Hypothalamus (tissue), 51 donors: ENCODE data around the gene CHST8.
"Not testable (repeated sequence)": the region's sequence is repeated elsewhere in the genome, so short reads cannot be mapped to it uniquely, and the experiment has no call there.

ENCODE experiments used
- DNase-seq, 51 donors: peaks; one replicate each; lab custom pipeline; 2025; lab: John Stamatoyannopoulos, UW

The CHST8 gene

GRCh38 chr19:33803383-33803782 is 181.6 kb downstream of the CHST8 start:
- no peak for DNase-seq

DNA sequence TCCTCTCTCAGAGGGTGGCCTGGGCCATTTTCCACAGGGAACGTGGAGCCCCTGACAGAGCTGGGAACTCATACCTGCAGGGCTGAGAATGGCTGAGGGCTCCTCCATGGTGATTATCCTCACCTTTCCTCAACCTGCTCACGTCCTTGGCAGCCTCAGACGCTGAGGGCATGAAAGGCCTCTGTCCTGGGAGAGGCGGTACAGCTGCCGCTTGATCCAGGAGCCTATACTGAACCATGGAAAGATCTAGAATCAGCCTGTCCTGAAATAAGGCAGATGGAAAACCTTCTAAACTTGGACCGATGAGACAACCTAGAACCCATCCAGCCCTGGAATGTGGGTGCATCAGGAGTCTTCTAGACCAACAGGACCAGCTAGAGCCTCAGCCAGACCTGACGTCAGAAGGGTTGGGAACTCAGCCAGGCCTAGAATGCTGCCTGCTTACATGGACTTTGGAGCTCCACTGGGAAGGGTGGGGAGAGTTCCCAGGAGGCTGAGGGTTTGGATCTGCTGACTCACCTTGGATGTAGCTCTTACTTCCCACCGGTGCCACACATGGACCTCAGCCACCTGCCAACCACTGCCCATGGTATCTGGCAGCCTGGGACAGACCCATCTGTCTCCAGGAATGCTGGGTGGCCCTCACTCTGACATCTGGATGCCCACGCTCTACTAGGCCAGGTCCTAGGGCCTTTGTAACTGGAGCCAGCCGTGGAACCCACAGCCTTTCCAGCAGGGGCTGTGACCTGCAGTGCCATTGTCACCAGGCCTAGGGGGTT is 182.5 kb downstream of the CHST8 start:
- DNase-seq: peak in 30 of 51 donors; percentile 10 to 74 (median 36)

DNA sequence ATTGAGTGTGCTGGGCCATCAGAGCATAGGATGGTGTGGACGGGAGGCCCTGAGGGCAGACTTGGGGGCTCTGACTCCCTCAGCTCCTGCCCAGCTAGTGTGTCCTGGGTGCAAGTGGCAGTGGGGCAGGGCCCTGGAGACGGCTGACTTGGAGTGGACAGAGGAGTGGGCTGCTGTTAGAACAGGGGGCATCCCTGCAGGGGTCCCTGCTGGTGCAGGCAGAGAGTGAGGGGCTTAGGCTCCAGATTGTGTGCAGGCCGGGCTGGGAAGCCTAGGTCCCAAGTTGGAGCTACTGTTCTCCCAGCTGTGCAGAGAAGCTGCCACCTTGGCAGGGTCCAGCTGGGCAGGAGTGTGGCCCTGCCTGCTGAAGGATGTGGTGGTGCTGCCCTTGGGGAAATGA is 183.6 kb downstream of the CHST8 start:
- DNase-seq: no peak

DNA sequence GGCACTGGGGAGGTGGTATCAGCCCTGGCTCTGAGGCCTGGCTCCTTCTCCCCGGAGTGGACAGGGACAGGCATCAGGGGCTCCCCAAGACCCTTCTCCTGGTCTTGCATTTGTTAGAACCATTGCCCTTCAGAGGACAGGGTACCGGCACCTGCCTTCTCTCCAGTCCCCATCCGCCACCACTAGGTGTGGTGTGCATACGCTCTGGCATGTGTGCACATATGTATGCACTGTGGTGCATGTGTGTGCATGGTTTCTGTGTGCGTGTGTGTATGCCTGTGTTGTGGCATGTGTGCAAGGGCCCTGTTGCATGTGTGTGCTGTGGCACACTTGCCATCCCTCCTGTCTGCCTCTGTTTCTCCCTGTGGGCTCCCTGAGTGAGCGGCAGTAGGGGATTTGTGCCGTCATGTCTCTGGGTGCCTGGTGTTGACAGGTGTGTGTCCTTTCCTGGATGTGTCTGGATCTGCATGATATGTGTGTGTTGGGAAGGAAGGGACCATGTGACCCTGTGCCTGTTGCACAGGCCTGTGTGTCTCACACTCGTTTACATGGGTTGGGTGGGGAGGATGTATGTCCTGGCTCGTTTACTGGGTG is 184.2 kb downstream of the CHST8 start:
- DNase-seq: no peak

DNA sequence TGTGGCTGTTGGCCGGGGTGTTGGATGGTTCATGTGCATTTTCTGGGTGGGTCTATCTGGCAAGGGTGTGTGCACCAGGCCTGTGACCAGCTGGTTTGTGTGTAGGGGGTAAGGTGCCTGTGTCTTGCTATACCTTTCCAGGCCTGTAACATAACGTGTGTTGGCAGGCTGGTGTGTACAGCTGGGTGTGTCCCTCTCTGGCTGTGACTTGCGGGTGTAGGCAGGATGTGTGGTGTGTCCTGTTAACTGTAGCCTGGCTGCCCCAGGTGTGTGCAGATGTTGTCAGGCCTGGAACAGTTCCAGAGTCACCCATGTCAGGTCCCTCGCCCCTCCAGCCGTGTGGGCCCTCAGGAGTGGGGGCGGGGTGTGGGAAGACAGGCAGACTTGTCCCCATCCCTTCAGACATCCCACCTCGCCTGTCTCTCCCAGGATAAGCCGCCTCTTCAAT is 184.7 kb downstream of the CHST8 start:
- DNase-seq: no peak

DNA sequence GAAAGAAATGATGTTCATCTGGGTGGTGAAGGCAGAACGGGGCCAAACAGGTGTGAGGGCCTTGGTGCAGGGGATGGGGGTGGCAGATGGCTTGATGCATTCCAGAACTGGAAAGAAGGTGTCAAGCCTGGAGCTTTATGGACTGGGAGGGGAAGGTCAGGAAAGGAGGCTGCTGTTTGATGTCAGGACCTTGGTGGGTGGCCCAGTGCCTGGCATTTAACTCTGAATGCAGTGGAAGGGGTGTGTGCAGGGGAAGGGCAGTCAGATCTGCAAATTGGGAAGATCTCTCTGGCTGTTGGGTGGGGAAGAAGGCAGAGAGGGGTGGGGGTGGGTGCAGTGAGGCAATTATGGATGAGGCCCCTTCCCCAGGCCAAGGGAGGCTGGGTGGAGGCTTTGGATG is 186.6 kb downstream of the CHST8 start:
- DNase-seq: no peak

GRCh38 chr19:33809960-33810359 is 188.2 kb downstream of the CHST8 start:
- no peak for DNase-seq

DNA sequence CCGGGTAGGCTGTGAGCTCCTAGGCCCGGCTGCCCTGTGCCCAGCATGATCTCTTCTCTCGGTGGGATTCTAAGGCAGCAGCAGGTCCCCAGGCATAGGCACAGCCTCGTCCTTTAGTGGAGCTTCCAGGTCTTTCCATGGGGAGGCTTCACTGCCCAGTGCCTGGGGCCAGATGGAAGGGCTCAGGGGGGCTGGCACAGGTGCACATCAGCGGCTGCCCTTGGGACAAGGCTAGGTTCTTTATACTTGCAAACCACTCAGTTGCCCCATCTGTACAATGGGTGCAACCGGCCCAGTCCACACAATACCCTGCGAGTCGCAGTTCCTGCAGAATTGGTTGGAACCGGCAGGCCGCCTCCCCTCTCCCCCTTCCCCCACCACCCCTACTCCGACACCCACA is 189.1 kb downstream of the CHST8 start:
- no peak for DNase-seq

DNA sequence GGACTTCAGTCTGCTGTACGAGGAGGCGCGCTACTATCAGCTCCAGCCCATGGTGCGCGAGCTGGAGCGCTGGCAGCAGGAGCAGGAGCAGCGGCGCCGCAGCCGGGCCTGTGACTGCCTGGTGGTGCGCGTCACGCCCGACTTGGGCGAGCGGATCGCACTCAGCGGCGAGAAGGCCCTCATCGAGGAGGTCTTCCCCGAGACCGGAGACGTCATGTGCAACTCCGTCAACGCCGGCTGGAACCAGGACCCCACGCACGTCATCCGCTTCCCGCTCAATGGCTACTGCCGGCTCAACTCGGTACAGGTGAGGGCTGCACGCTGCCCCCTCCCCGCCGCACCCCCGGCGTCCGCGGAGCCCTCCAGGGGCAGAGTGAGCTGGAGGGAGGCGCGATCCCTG is 189.5 kb downstream of the CHST8 start:
- DNase-seq: no peak

GRCh38 chr19:33811736-33812387 is 190.1 kb downstream of the CHST8 start:
- DNase-seq: no peak

DNA sequence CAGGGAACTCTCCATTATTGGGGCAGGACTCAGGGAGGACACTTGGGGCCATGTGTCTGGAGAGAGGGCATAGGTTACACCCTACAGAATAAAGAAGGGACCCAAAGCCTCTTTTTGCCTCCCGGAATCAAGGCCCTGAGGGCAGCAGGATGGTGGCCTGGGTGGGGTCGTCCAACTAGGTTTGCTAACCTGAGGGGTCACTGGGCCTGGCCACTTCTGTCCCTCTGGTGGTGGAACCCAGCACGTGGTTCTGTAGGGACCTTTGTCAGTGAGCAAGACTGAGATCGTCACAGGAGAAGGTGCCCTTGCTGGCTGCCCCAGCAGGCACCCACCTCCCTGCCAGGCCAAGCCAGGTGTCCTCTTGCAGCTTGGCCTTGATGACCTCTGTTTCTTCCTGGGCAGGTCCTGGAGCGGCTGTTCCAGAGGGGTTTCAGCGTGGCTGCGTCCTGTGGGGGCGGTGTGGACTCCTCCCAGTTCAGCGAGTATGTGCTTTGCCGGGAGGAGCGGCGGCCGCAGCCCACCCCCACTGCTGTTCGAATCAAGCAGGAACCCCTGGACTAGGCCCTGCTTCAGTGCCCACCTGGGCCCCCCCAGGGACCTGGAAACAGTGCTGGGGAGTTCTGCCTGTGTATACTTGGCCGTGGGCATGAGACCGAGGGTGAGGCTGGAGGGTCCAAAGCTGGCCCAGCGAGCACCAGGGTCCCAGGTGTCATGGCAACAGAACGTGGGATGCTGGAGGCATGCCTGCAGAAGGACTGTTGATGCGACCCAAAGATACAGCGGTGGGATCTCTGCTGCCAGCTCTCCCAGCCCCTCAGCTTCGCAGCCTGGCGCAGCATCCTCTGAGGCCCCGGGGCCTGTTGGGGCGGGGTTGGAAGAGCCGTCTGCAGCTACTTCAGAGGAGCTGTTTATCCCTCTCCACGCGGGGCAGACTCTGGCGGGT is 190.9 kb downstream of the CHST8 start:
- no peak for DNase-seq

DNA sequence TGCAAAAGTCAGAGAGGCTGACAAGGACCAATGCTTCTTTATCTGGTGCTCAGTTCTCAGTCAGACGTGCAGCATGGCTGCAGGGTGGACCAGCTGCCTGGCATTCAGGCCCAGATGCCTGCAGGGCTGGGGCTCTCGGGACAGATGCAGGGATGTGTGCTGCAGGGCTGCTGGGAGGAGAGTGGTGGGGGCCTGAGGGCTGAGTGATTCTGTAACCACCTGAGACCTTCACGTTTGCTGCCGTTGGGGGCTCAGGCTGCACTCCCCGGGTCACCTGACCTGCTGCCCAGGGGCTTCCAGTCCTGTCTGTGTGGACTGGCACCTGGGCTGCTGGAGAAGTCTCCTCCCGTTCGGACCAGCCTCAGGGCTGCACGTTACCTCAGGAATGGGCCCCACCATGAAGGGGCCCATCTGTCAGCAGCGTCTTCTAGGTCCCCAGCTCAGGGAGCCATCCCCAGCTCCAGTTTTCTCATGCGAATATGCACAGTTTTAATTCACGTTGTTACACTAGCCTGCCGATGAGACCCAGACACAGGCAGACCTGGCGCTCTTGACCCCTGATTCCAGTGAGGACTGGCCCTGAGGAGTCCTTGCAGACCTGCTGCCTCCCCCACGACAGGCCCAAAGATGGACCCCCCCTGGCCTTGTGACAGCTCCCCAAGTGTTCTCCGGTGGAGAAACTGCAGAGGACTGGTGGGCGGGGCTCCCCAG is 191.8 kb downstream of the CHST8 start:
- no peak for DNase-seq

DNA sequence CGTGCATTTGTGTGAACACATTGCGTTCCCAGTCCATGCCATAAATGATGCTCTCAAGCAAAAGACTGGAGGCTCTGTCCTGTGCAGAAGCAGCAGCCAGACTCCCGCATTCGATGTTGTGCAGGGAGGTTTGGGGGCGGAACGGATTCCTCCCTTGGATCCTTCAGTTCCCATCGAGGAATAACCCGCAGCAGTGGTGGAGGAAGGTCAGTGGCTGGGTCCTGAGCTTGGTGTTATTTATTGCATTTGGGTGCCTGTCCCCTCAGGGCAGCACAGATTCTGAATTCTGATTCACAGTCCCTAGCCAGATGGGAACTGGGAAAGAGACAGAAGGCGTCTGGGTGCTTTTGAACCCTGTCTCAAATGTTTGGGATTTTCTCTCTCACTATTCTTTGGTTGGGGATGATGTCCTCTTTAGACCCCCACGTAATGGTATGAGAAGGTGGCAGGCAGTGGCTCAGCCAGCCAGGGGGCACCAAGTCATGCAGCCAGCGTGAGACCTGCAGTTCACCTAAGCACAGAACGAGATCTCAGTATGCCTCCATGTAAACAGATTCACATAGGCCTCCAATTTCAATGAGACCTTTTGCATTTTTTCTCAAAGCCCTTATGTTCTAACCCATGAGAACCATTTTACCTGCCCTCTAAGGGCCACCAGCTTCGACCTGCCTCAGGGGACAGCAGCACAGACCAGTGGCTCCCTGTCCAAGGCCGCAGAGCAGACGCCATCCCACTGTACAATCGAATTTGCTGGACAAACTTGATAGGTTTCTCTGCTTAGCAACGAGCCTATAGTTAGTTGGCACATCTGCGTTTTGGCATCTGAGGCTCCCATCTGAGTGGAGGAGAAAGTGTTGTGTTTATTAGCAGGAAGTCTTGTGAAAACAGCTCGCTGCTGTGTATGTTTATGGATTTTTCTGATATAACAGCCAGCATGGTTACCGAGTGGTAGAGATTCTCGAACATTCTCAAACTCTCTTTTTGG is 192.7 kb downstream of the CHST8 start:
- DNase-seq: no peak

GRCh38 chr19:33815380-33816340 is 193.9 kb downstream of the CHST8 start:
- DNase-seq: peak in 9 of 51 donors; percentile 6 to 24 (median 17)

GRCh38 chr19:33818411-33818810 is 196.7 kb downstream of the CHST8 start:
- DNase-seq: no peak

DNA sequence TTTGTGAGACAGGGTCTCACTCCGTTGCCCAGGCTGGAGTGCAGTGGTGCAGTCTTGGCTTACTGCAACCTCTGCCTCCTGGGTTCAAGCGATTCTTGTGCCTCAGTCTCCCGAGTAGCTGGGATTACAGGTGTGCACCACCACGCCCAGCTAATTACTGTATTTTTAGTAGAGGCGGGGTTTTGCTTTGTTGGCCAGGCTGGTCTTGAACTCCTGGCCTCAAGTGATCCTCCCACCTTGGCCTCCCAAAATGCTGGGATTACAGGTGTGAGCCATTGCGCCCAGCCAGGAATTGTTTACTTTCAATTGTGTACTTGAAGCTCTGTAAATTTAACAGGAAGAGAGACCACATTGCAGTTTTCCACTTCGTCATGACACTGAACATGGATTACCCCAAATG is 197.3 kb downstream of the CHST8 start:
- not testable (repeated sequence) for DNase-seq

DNA sequence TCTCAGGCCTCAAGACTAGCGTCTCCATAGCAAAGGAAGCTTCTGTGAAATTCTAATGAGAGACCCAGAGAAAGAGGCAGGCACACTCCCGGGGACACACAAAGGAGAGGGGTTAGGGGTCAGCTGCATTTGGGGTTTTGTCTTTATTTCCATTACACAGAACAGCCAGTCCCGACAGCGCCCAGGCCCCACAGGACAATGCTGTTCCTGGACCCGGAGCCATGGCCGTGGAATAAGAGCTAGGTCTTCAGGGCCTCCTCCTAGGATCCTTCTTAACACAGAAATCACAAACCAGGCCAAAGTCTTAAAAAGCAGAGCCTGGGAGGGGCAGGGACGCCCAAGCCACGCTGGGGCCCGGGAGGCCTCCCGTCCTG is 197.7 kb downstream of the CHST8 start:
- peak in 5 of 51 donors; percentile 19 to 43 (median 26) for DNase-seq
